ENCODE measurements around the gene NRN1L. TPM values are rescaled to one million over a fixed set of nuclear protein-coding genes. Genes with fewer than 3 reads are reported as not detected.
"Not testable (repeated sequence)": the region's sequence is repeated elsewhere in the genome, so short reads cannot be mapped to it uniquely, and the experiment has no call there.

NRN1L gene
- 1.6 TPM for polyA plus RNA-seq (ENCODE audit: insufficient read length)

- peak; percentile 89 for DNase-seq
These were observed at the start of gene NRN1L for GRCh38 chr16:67884684-67885083. NRN1L (plus strand) TSS chr16:67884885; CDS start chr16:67884904, 19 bp downstream.

- not testable (repeated sequence) for DNase-seq
These were observed 47.5 kb upstream of the NRN1L start for GRCh38 chr16:67837190-67837589.

- DNase-seq: no peak
These were observed 46.9 kb upstream of the NRN1L start for GRCh38 chr16:67837811-67838210.

GRCh38 chr16:67841198-67841815, 43.4 kb upstream of the NRN1L start:
- no peak for DNase-seq

GRCh38 chr16:67841816-67842508, 42.7 kb upstream of the NRN1L start, which contains the start of gene THAP11:
THAP11 (plus strand) TSS chr16:67842320; CDS start chr16:67842555, 235 bp downstream.
- peak; percentile 97 for DNase-seq

- DNase-seq: peak; percentile 56
These were observed 42.0 kb upstream of the NRN1L start for GRCh38 chr16:67842509-67843342.

GRCh38 chr16:67843343-67843765, 41.3 kb upstream of the NRN1L start:
- DNase-seq: no peak

- DNase-seq: no peak
These were observed 40.2 kb upstream of the NRN1L start for GRCh38 chr16:67844497-67844896.

- no peak for DNase-seq
These were observed 39.2 kb upstream of the NRN1L start for GRCh38 chr16:67845291-67846062.

GRCh38 chr16:67846063-67846319, 38.7 kb upstream of the NRN1L start:
- no peak for DNase-seq

GRCh38 chr16:67846320-67847063, 38.2 kb upstream of the NRN1L start, which contains the start of gene NUTF2:
NUTF2 (plus strand) TSS chr16:67846933; CDS start chr16:67865131, 18,198 bp downstream.
- DNase-seq: peak; percentile 97

- DNase-seq: no peak
These were observed 37.4 kb upstream of the NRN1L start, which contains the start of gene CENPT for GRCh38 chr16:67847064-67847861. CENPT (minus strand) TSS chr16:67847693; CDS start chr16:67833859, 13,834 bp downstream.

- DNase-seq: no peak
These were observed 36.6 kb upstream of the NRN1L start for GRCh38 chr16:67848118-67848517.

GRCh38 chr16:67853670-67854069, 31.0 kb upstream of the NRN1L start:
- DNase-seq: no peak

GRCh38 chr16:67855789-67856188, 28.9 kb upstream of the NRN1L start:
- DNase-seq: no peak

- no peak for DNase-seq
These were observed 27.6 kb upstream of the NRN1L start for GRCh38 chr16:67856927-67857546.

- DNase-seq: no peak
These were observed 27.0 kb upstream of the NRN1L start for GRCh38 chr16:67857547-67858233.

GRCh38 chr16:67858500-67858899, 26.2 kb upstream of the NRN1L start:
- DNase-seq: no peak

GRCh38 chr16:67860589-67861398, 23.9 kb upstream of the NRN1L start:
- no peak for DNase-seq
